GM23338 (cell line): ENCODE data around the gene TECPR2. TPM values are rescaled to one million over a fixed set of nuclear protein-coding genes. Genes with fewer than 3 reads are reported as not detected.
"Not testable (repeated sequence)": the region's sequence is repeated elsewhere in the genome, so short reads cannot be mapped to it uniquely, and the experiment has no call there.

Source experiments
- ATAC-seq: fragments of 200-7000 bp; cut with Tn5 transposase; 3 replicates; pipeline ENCODE4 v1.9.1; 2020
- DNase-seq: peaks from one replicate; pipeline ENCODE4 v3.0.0-alpha.2; 2015; ENCODE audit warnings: low spot score
- H2AFZ ChIP-seq: fragments of 200-600 bp; sonication (generic); 2 replicates; pipeline ENCODE4 v1.8.0; 2016; ENCODE audit warnings: antibody characterized with exemption, mild to moderate bottlenecking, moderate library complexity
- H3F3A ChIP-seq: fragments of 200-600 bp; sonication (generic); replicated peaks from 2 replicates; pipeline ENCODE4 v1.8.0; 2017; ENCODE audit warnings: antibody characterized with exemption, mixed run types, low read depth
- H3K27ac ChIP-seq: fragments of 200-600 bp; sonication (generic); 2 replicates; pipeline ENCODE4 v1.6.1; 2016; ENCODE audit warnings: low read depth
- H3K27me3 ChIP-seq: fragments of 200-600 bp; sonication (generic); 2 replicates; pipeline ENCODE4 v1.8.0; 2016; ENCODE audit warnings: mild to moderate bottlenecking, mixed run types, moderate library complexity; ENCODE audit not compliant: insufficient read depth
- H3K36me3 ChIP-seq: fragments of 200-600 bp; sonication (generic); 2 replicates; pipeline ENCODE4 v1.8.0; 2016; ENCODE audit warnings: mild to moderate bottlenecking; ENCODE audit not compliant: insufficient read depth
- H3K4me1 ChIP-seq: fragments of 200-600 bp; sonication (generic); 2 replicates; pipeline ENCODE4 v1.8.0; 2016; ENCODE audit warnings: mild to moderate bottlenecking, moderate library complexity; ENCODE audit not compliant: insufficient read depth
- H3K4me2 ChIP-seq: fragments of 200-600 bp; sonication (generic); 2 replicates; pipeline ENCODE4 v1.7.1; 2017; ENCODE audit warnings: mixed run types
- H3K4me3 ChIP-seq: fragments of 200-600 bp; sonication (generic); 2 replicates; pipeline ENCODE4 v1.6.1; 2016; ENCODE audit warnings: mixed run types
- H3K79me2 ChIP-seq: fragments of 200-600 bp; sonication (generic); replicated peaks from 2 replicates; pipeline ENCODE4 v1.8.0; 2017; ENCODE audit warnings: mild to moderate bottlenecking; ENCODE audit not compliant: insufficient read depth
- H3K9me2 ChIP-seq: fragments of 200-600 bp; sonication (generic); 2 replicates; pipeline ENCODE4 v1.8.0; 2017; ENCODE audit not compliant: insufficient read depth
- H4K20me1 ChIP-seq: fragments of 200-600 bp; sonication (generic); replicated peaks from 2 replicates; pipeline ENCODE4 v1.8.0; 2017; ENCODE audit warnings: mild to moderate bottlenecking; ENCODE audit not compliant: insufficient read depth
- H3K27ac Mint-ChIP-seq: 2 replicates; pipeline ENCODE4 v1.8.0; 2020; ENCODE audit warnings: inconsistent platforms, mild to moderate bottlenecking, moderate library complexity, mixed read lengths
- H3K27me3 Mint-ChIP-seq: 3 replicates; pipeline ENCODE4 v1.8.0; 2022; ENCODE audit warnings: low read depth, mild to moderate bottlenecking, moderate library complexity, mixed read lengths, inconsistent platforms; ENCODE audit not compliant: insufficient read depth, poor library complexity
- H3K36me3 Mint-ChIP-seq: 3 replicates; pipeline ENCODE4 v1.8.0; 2021; ENCODE audit warnings: low read depth, mild to moderate bottlenecking, inconsistent platforms, moderate library complexity, mixed read lengths
- H3K4me1 Mint-ChIP-seq: 3 replicates; pipeline ENCODE4 v1.8.0; 2020; ENCODE audit warnings: mild to moderate bottlenecking, inconsistent platforms, mixed read lengths
- H3K4me3 Mint-ChIP-seq: 3 replicates; pipeline ENCODE4 v1.8.0; 2021; ENCODE audit warnings: moderate library complexity, mild to moderate bottlenecking, inconsistent platforms, mixed read lengths
- H3K9me3 Mint-ChIP-seq: 3 replicates; pipeline ENCODE4 v1.8.0; 2020; ENCODE audit warnings: moderate library complexity, mild to moderate bottlenecking, inconsistent platforms, mixed read lengths
- CREB1 ChIP-seq: fragments of 250-450 bp; sonication (Bioruptor Pico); IDR thresholded peaks from 2 replicates; pipeline ENCODE4 v1.5.0; 2020; ENCODE audit warnings: low read depth, mild to moderate bottlenecking, moderate library complexity
- EZH2phosphoT487 ChIP-seq: fragments of 200-600 bp; sonication (generic); IDR thresholded peaks from one replicate; pipeline ENCODE4 v1.8.1; 2018; ENCODE audit warnings: antibody characterized with exemption; ENCODE audit not compliant: unreplicated experiment
- POLR2AphosphoS5 ChIP-seq: IDR thresholded peaks from 2 replicates; pipeline ENCODE4 v1.6.1; 2016; ENCODE audit warnings: antibody characterized with exemption, low read depth
- polyA plus RNA-seq: library from polyadenylated mRNA; unstranded; fragments of >200 nt; fragmentation: Nextera tagmentation; extraction: Ambion mirVana; gene quantifications from 2 replicates; pipeline ENCODE4 v1.2.1, GENCODE V29; 2016
- total RNA-seq: library from RNA; depleted of rRNA; stranded (reverse); fragments of >200 nt; shearing (Covaris generic); gene quantifications from 2 replicates; pipeline ENCODE4 v1.2.3, GENCODE V29; 2014
- TF ChIP-seq, protein P1 (sequence below), 2 experiments: fragments of 200-600 bp in 1 of 2; sonication (generic) in 1 of 2; conservative IDR thresholded peaks; 2 replicates each; pipeline versions ENCODE4 v1.5.1 to v1.6.1; 2016 to 2017; ENCODE audit warnings: antibody characterized with exemption in 2 of 2, low read depth in 2 of 2, mild to moderate bottlenecking in 2 of 2, moderate library complexity in 1 of 2

TECPR2 gene
- total and polyA plus RNA-seq, 2 experiments from 2014 or later, result 4.8 to 20.5 TPM

DNA sequence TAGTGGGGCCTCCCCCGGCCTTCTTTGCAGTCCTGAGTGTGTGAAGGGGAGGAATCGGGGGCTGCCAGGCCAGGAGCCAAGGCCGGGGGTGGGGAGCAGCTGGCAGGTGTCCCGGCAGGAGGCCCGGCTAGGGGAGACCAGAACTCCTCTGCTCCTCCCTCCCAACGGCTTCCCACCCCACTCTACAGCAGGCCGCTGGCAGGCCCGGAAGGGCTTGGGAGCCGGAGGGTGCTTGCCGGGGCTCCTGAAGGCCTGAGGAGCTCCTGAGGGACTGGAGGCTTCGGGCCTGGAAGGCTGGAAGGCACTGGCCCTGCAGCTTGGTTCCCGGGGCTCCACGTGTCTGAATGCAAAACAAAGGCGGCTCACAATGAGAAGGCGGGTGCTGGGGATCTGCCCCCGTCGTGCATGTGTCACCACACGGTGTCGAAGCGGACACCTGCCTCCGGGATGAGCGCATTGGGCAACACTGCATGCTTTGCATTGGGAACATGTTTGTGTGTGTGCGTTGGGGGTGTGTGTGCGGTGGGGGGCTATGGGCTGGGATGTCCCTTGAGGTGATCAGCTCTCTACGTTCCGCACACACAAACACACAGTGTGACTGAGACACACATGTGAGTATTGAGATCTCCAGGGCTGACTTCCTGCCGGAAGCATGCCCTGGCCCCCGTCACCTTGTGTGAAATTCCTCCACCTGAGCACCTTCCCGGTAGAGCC, 177.7 kb downstream of the TECPR2 start:
- no peak for DNase-seq

DNA sequence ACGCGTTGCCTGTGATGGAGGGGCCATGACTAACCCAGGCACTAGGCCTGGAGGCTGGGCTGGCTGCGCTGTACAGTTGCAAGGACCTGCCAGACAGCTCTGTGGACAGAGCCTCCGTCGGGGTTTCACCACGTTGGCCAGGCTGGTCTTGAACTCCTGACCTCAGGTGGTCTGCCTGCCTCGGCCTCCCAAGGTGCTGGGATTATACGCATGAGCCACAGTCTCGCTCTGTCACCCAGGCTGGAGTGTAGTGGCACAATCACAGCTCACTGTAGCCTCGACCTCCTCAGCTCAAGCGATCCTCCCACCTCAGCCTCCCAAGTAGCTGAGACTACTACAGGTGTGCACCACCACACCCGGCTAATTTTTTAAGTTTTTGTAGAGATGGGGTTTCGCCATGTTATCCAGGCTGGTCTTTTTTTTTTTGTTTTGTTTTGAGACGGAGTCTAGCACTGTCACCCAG, 178.3 kb downstream of the TECPR2 start:
- H2AFZ ChIP-seq, result peak overlapping the region; percentile 69
- H3K27ac Mint-ChIP-seq, H3K36me3 ChIP-seq, H3K4me3 ChIP-seq, DNase-seq, H3K4me3 Mint-ChIP-seq, H3K4me1 ChIP-seq, H3K36me3 Mint-ChIP-seq, H3K27ac ChIP-seq, H3K4me2 ChIP-seq, H3K79me2 ChIP-seq, ATAC-seq, H3K9me3 Mint-ChIP-seq, H4K20me1 ChIP-seq, H3K9me2 ChIP-seq: not testable (repeated sequence)
- peaks cover 15% of the 10 kb centered on the region for H3K4me1 Mint-ChIP-seq
- H3K27me3 Mint-ChIP-seq, result peaks cover 19% of the 10 kb centered on the region
- peaks cover 16% of the 10 kb centered on the region; the same call in 1 of the 2 replicates for H3F3A ChIP-seq
- peaks cover 19% of the 10 kb centered on the region for H3K27me3 ChIP-seq

More for the DNA sequence above, 177.7 kb downstream of the TECPR2 start:
- Histone ChIP-seq H2AFZ (peak overlapping the region; percentile 69), H3K27ac (no peak overlapping the region), H3F3A (peaks cover 12% of the 10 kb centered on the region; the same call in 1 of the 2 replicates), H4K20me1 (no peaks in the 10 kb centered on the region), H3K9me2 (no peaks in the 10 kb centered on the region), H3K79me2 (no peaks in the 10 kb centered on the region), H3K27me3 (peaks cover 19% of the 10 kb centered on the region), H3K4me2 (no peak overlapping the region), H3K36me3 (no peaks in the 10 kb centered on the region), H3K4me1 (0 out of 2 replicates have a peak, but pooled peaks cover 4% of the 10 kb centered on the region), H3K4me3 (no peak overlapping the region)
- Mint-ChIP-seq H3K27ac (no peak overlapping the region), H3K27me3 (peaks cover 13% of the 10 kb centered on the region), H3K4me1 (peaks cover 10% of the 10 kb centered on the region), H3K4me3 (no peak overlapping the region), H3K36me3 (no peaks in the 10 kb centered on the region), H3K9me3 (no peaks in the 10 kb centered on the region; the same call in 2 of the 3 replicates)
- no peak for TF ChIP-seq CREB1 (CRISPR knock-in tag)
- ATAC-seq, result 0 out of 3 replicates have a peak, but pooled peaks have one; percentile 3

DNA sequence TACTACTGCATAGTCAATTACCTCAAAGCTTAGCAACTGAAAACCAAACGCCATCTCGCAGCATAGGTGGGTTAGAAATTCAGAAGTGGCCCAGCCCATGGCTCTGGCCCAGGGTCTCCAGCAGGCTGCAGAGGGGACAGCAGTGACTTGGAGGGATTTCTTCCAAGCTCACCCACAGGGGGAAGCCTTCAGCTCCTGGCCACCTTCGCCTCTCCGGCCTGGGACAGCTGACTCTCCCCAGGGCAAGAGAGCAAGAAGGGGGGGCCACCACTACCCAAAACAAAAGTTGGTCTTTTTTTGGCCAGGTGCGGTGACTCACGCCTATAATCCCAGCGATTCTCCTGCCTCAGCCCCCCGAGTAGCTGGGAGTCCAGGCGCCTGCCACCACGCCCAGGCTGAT, 179.0 kb downstream of the TECPR2 start:
- H3K9me2 ChIP-seq, result no peaks in the 10 kb centered on the region
- H3K4me2 ChIP-seq, result no peak overlapping the region

More for the DNA sequence above, 179.0 kb downstream of the TECPR2 start:
- Histone ChIP-seq H3F3A (peaks cover 13% of the 10 kb centered on the region; the same call in 1 of the 2 replicates), H4K20me1 (no peaks in the 10 kb centered on the region), H3K36me3 (no peaks in the 10 kb centered on the region), H3K27me3 (peaks cover 19% of the 10 kb centered on the region), H3K79me2 (no peaks in the 10 kb centered on the region), H2AFZ (no peak overlapping the region), H3K4me3 (no peak overlapping the region), H3K4me1 (peaks cover 13% of the 10 kb centered on the region; the same call in 1 of the 2 replicates), H3K27ac (no peak overlapping the region)
- Mint-ChIP-seq H3K36me3 (no peaks in the 10 kb centered on the region), H3K9me3 (no peaks in the 10 kb centered on the region; the same call in 2 of the 3 replicates), H3K27me3 (peaks cover 26% of the 10 kb centered on the region), H3K27ac (no peak overlapping the region), H3K4me1 (peaks cover 16% of the 10 kb centered on the region), H3K4me3 (no peak overlapping the region)
- DNase-seq (no peak), ATAC-seq (no peak)
- TF ChIP-seq EZH2phosphoT487, result no peak
- no peak for TF ChIP-seq POLR2AphosphoS5
- TF ChIP-seq, protein P1, sequence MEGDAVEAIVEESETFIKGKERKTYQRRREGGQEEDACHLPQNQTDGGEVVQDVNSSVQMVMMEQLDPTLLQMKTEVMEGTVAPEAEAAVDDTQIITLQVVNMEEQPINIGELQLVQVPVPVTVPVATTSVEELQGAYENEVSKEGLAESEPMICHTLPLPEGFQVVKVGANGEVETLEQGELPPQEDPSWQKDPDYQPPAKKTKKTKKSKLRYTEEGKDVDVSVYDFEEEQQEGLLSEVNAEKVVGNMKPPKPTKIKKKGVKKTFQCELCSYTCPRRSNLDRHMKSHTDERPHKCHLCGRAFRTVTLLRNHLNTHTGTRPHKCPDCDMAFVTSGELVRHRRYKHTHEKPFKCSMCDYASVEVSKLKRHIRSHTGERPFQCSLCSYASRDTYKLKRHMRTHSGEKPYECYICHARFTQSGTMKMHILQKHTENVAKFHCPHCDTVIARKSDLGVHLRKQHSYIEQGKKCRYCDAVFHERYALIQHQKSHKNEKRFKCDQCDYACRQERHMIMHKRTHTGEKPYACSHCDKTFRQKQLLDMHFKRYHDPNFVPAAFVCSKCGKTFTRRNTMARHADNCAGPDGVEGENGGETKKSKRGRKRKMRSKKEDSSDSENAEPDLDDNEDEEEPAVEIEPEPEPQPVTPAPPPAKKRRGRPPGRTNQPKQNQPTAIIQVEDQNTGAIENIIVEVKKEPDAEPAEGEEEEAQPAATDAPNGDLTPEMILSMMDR (conservative IDR thresholded peaks at IDR 0.05; ENCODE audit: low read depth in 2 of 2), result peak; percentile 19 to 38; a peak in 3 of 4 replicates
